GOT3 (cell line): ENCODE measurements around the gene CEP131.
"Not testable (repeated sequence)": the region's sequence is repeated elsewhere in the genome, so short reads cannot be mapped to it uniquely, and the experiment has no call there.

Experiments
- DNase-seq: peaks from one replicate; lab custom pipeline; 2025; ENCODE audit warnings: mixed read lengths; lab: John Stamatoyannopoulos, UW

CEP131 gene

DNA sequence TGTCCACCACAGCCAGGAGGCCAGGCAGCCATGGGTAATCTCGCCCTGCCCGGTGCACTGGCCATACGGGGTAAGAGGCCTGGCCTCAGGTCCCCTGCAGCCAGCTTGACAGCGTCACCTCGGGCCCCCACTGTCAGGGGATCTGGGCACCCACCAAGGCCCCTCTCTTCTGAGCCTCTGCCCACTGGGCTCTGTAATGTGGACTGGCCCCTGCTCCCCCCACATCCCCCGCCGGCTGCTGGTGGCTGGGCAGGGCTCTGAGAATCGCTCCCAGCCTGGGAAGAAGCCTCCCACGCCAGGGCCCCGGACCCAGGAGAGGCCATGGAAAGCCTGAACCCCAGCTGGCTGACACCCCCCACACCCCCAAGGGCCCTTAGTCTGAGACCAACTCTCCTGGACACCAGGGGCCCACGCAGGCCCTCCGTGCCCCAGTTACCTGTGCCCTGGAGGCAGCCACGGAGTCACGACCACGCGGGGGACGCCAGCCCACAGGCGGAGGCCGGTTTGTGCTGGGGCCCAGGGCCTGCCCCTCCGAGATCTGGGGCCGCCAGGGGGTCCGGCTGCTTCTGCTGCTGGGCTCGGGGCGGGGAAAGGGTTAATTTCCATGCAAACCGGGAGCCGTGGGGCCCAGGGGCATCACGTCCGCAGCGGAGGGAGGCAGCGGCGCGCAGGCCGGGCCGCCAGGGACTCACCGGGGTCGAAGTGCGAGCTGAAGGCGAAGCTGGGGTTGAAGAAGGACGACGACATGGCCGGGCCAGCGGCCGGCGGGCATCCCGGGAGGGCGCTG lies 57.3 kb downstream of the CEP131 start, which contains the start of gene PVALEF:
TSS of gene PVALEF (plus strand) at position 262 of the 787 bp plus-strand sequence. CDS start 15,720 bp downstream, outside the sequence.
- DNase-seq: no peak

DNA sequence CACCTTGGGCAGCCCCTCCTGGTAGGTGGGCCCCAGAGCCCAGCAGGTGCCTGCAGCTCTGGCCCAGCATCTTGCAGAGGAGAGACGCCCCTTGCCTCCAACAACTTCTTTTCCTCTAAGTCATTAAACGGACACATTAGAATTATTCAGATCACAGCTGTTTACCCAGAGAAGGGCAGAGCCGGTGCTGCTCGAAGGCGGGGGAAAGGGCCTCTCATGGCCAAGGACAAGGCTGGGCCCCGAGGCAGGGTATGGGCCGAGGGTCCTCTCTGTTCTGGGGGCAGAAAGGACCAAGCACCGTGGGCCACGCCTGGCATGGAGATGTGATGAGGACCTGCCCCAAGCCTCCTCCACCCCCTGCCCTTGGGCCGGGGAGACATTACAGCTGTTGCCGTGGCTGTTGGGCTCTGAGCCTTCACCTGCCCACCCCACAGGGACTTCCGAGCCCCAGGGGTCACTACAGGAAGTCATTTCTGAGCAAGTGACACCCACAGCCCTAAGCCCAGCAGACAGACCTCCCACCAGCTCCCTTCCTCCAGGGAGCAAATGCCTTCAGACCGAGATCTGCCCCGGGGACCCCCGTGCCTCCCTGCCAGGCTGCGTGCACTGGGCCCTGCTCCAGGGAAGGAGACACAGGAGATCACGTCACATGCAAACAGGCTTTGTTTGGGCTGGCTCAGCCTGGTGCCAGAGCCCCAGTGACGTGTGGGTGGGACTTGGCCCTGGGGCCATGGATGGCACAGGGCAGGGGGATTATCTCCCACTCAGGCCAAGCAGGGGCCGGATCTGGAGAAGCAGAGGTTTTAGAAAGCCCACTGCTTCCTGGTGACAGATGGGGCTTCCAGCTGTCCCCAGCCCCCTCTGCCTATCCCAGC lies 58.2 kb downstream of the CEP131 start:
- DNase-seq: no peak

DNA sequence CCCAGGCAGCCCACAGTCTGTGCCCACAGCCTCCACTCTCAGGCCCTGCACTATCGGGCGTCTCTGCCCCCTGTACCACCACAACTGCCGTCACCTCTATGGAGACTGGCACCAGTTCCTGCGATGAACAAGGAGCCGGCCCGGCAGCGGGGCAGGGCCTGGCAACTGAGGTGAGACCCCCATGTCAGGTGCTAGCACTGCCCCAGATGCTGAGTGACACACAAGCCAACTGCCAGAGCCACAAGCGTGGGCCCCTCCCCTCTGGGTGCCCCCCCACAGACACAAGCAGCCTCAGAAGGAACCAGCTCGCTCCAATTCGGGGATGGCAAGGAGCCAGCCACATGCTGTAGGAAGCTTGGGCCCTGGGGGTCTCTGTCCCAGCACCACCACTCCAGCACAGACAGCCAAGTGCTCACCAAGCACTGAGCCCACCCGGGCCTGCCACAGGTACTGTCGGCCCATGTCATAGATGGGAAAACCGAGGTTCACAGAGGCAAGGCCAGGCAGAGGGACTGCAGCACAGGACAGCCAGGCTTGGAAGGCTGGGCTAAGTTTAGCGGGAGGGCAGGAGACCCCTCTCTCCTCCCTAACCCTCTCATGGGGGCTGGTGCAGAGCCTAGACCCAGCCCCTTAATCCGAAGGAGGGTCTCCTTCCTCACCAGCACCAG lies 58.9 kb downstream of the CEP131 start:
- no peak for DNase-seq

DNA sequence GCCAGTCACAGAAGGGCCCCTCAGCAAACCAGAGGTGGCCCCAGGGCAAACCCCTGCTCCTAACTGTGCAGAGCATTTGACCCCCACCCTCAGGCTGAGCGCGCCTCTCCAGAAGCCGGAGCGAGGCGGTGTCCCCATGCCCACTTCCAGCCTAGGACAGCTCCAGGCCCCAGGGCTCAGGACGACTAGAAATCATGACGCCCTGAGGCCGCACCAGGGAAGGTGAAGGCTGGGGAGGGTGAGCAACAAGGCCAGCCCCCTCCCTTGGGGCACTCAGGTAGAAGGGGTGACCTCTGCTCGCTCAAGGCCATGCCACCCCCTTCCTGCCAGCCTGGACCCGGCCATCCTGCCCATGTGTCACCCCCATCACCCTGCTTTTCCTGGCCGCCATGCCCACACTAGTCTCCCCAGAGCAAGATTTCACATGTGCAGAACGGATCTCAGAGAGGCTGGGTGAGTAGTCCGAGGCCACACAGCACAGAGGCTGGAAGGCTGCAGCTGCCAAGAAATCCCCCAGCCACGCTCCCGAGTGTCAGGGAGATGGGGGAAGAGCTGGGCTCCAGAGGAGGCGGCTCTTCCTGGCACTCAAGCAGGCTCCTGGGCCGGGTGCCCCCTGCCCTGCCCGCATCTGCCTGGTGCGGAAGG lies 59.6 kb downstream of the CEP131 start:
- DNase-seq: no peak

DNA sequence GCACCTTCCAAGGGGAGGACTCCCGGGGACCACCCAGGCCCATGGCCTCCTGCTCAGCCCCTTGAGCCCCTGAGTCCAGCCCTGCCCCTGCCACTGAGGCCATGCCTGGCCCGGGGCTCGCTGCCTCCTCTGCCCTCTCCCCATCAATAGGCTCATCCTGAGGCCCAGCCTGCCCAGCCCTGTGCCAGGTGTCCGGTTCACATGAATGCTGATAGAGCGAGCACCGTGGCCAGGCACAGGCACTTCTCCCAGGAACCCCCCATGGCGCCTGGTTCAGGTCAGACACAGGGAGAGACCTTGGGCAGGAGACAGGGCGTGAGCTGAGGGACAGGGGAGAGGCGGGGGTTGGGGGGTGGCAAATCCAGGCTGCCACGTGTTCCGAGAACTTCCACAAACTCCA lies 60.3 kb downstream of the CEP131 start:
- no peak for DNase-seq

DNA sequence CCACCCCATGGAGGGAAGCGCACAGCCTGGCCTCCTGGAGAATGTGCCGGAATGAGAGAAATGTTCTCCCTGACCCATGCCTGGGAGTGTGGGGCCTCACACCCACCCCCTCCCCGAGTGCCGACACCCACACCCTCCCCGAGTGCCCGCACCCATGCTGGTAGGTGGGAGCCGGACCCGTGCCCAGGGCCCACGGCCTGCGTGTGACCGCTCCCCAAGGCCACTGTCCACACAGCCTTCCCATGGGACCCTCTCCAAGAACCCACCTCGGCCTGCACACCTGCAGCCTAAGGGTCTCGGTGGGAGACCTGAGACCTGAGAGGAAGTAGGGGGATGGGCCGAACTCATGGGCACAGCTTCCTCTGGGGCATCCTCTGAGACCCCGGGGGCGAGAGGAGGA lies 60.8 kb downstream of the CEP131 start:
- DNase-seq: no peak

DNA sequence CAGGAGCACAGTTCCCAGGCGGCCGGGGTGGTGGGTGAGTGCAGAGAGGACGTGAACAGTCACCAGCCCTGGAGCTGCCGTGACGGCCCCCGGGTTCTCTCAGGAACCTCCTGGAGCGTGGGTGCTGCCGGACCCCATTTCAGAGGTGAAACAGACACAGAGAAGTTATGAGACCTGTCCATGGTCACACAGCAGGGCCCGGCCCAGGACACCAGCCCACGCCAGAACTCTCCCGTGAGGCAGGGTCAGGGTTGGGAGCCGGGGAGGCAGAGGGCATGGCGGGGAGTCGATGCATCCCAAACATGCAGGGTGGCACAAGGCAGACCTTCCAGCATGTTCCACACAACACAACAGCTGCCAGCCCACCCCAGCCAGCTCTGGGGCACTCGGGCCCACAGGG lies 61.2 kb downstream of the CEP131 start:
- no peak for DNase-seq

DNA sequence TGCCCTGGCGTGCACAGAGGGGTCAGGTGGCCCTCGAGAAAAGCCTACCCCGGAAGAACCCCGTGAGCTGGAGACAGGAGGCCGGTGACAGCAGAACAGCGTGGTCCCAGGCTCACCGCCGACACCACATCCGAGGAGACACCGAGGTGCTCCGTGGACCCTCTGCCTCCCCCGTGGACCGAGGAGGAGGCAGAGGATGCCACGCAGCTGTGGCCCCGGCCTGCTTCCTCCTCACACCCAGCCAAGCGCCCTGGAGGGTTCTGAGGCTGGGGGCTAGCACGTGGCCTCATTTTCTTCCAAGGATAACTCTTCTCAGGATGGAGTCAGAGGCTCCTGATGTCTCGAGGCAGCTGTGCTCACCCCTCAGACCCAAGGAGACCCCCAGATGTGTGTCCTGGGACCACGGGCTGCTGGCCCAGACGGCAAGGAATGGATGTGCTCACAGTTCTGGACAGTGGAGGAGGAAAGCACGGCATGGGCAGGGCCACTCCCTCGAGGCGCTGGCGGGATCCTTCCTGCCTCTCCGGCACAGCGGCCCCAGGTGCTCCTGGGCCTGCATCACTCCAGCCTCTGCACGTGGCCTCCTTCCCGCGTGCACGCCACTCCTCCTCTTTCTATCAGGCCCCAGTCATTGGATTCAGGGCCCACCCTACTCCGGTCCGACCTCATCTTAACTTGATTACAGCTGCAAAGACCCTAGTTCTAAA lies 61.9 kb downstream of the CEP131 start:
- DNase-seq: no peak

DNA sequence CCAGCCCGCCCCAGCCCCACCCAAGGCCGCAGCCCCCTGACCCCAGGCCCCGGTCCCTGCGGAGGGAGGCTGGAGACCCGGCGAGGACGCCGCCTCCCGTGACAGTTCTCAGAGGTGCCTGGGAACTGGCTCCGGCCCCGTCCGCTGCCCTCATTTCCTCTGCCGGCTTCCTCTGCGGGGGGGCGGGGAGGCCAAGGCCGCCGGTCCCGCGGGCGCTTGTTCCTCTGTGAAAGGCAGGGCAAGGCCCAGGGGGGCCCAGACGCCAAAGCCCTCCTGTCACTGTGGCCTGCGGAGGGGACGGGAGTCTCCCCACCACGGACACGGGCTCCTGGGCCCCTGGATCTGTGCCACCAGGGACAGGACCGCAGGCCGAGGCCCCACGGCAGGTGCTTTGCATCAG lies 62.5 kb downstream of the CEP131 start:
- DNase-seq: no peak

DNA sequence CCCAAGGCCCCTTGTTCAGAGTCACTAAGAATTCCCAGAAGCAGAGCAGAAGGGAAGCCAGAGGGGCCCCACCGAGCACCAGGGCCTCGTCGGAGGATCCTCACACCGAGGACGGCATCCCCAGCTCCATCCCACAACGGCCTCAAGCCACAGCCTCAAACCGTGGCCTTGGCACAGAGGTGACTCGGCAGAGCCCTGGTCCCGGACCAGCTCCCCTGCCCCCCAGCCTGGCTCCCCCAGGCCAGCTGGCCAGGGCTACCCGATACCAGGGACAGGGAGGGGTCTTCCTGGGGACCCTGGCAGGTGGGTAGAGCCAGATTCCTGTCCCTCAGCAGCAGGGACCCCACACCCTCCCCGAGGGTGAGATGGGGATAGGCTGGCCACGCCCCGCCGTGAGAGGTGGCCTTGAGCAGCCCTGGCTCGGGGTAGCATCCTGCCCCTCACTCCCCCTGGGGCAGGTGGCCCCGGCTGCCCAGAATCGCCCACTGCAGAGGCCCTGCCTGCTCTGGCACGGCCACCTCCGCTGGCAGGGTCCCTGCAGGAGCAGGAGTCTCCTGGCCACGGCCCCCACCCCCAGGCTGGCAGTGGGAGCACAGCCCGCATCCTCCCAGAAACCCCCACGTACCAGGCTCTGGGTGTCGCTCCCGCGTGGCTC lies 63.0 kb downstream of the CEP131 start:
- no peak for DNase-seq

DNA sequence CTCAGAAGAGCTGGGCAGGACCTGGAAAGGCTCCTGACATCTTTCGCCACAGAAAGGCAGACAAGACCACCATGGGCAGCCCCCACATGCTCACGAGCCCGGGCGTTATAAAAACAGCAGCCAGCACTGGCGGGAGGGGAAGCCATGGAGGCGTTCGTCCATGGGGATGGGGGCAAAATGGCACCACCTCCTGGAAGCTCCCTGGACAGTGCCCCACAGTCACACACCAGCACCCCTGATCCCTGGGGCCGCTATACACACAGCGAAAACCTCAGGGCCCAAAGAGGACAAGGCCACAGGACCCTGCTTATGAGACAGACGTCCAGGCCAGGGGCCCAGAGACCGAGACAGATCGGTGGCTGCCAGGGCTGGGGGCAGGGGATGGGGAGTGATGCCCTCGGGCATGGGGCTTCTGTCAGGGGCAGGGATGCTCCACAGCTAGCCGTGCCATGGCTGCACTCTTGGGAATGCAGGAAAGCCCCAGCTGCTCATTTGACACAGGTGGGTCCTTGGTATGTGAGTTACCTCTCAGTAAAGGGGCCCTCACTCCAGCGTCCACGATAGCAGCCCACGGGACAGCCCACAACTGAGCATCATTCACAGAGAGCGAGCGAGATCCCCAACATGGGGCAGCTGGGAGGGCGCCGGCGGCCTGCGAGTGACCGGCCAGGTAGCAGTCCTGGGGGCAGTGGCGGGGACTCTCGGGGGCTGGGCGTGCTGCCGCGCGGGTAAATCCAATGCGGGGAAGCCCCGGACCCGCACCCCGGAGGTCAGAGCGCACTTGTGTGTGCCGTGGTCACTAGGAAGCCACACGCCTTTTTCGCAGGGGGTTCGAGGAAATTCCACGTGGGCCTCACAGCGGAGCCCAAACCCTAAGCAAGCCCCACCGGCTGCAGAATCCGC lies 63.8 kb downstream of the CEP131 start:
- no peak for DNase-seq

DNA sequence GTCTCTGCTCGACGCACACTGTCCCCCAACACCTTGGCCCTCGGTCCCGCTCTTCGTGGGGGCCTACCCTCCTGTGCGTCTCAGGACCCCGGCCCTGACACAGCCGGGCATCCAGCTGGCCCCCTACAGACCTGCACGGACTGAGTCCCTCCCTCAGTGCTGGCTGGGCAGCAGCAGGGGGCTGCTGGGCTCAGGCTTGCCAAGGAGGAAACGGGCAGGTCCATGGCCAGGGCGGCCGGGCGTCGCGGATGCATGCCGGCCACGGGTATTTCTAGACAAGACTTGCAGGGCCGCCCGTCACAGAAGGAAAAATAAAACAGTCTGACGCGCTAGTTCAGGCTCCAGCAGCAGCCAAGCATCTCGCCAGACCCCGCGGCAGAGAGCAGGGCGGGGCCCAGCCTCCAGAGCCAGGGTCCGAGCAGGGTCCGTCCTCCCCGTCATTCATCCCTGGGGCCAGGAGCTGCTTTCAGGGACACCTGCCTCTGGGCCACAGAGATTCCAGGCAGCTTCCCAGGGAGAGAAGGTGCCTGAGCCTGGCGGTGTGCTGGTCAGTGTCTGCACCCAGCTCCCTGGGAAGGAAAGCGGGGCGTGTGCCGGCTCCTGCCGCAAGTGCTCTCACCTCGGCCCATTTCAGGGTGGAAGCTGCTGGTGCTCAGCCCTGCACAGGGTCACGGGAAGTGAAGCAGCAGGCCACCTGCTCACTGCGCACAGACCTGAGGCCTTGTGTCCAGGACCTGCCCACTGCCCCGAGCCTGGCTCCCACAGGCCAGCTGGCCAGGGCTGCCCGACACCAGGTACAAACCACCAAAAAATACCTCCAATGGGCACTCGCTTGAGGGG lies 64.7 kb downstream of the CEP131 start:
- no peak for DNase-seq

DNA sequence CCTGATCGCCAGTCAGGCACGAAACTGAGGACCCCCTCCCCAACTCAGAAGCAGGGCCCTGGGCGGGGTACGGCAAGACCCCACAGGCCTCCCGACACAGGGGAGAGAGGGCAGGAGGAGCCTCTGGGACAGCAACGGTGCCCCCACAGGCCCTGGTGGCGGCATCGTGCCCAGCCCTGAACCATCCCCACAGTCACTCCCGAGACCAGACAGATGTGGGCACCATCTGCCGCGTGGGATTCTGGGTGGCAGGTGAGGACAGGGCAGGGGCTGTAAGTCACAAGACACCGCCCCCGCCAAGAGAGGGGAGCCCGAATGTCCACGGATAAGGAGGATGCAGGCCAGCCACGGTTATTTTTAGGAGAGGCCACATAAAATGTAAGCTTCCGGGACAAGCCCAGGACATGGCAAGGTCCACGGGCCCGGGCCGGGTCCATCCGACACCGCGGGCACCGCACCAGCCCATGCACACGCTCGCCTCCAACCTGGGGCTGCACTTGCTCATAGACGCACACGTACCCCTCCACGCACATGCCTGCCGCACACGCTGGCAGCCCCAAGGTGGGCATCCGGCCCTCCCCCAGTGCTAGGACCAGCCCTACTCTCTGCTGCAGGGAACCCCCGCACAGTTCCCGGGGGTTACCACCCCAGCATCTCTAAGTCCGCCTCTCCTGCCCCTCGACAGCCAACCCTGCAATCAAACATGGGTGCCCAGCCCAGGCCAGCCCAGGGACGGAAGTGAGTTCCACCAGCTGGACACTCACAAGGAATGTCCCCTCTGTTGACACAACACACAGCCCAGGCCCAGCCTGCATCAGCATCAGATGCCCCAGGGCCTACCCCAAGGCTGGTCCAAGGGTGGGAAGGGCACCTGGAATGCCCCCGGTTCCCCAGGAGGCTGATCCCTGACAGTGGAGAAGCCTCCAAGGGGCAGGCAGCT lies 65.6 kb downstream of the CEP131 start:
- no peak for DNase-seq

DNA sequence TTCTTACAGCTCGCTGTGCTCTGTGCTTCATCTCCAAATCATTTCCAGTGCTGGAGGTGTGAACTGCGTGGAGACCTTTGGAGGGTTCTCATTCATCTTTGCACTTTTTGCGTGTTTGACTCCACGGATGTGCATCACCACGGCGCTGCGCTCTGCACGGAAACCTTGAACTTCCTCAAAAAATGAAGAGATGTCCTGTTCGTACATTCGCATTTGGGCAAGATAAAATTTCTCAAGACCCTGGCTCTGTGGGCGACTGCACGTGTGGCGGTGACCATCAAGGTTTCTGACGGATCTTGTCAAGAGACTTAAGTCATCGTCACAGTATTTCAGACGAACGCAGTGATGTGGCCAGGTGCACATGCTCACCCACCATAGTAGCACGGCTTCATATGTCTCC lies 67.8 kb downstream of the CEP131 start:
- no peak for DNase-seq

DNA sequence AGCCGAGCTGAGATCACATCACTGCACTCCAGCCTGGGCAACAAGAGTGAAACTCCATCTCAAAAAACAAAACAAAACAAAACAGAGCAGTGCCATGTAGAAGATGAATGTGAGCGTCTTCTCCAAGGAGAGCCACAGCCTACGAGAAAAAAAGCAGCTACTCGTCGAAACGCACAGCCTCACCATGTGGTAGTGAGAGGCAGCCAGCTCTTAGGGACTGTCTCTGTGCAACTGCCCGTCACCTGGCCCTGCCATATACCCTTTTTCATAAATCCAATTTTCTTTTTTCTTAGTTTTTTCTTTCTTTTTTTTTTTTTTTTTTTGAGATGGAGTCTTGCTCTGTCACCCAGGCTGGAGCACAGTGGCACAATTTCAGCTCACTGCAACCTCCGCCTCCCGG lies 68.7 kb downstream of the CEP131 start:
- DNase-seq: not testable (repeated sequence)

DNA sequence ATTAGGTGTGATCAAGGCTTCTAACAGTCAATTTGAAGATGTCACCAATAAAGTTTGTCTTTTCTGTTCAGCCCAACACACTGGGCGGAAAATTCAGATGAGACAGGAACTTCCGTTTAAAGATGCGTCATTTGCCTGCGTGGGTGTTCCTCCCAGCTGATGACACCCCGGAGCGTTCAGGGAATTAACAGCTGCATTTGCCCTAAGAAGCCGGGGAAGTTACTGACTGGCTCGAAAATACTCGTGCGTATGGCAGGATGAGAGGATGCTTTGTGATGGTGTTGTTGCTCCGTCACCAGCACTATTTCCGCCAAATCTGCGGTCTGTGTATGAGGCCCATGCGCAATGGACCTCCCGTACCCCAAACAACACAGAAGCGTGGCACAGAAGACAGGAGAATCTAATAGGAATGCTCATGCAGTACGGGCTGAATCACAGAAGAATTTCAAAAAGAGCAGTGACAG lies 69.4 kb downstream of the CEP131 start:
- no peak for DNase-seq

DNA sequence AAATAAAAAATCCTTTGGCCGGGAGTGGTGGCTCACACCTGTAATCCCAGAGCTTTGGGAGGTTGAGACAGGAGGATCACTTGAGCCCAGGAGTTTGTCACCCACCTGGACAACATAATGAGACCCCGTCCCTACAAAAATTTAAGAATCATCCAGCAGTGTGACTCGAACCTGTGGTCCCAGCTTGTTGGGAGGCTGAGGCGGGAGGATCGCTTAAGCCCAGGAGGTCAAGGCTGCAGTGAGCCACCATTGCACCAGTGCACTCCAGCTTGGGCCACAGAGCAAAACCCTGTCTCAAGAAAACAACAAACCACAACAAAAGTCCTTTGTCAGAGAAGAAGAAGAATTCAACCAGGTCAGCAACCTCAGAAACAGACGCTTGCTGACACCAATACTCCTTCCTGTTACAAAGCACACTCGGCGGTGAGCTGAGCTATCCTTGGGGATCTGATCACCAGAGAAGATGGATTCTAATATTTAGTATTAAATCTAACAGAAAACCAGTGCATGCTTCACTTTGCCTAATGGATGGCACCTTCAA lies 70.4 kb downstream of the CEP131 start:
- DNase-seq: no peak
